D341Med (cell line): Measurements from ENCODE around the gene CCDC136.
A peak's percentile ranks its signal among the peaks of the same experiment; 100 is the strongest.

Source experiments
- DNase-seq: peaks from one replicate; pipeline ENCODE4 v3.0.0; 2012; ENCODE audit warnings: low spot score

CCDC136 gene

GRCh38 chr7:128831994-128832879, 40.5 kb downstream of the CCDC136 start:
- DNase-seq: no peak

DNA sequence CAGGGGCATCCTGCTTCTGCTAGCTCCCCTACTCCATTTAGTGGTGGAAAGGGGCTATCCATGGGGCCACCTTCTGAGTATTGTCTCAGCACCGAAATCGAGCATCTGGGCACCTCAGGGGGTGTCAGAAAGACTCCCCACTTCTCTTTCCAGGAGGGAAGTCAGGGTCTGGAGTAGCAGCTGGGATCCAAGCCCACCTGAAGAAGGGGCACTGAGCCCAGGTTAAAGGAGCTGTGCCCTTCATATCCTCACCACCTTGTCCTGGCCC, 41.0 kb downstream of the CCDC136 start:
- no peak for DNase-seq

- no peak for DNase-seq
These were observed 41.6 kb downstream of the CCDC136 start for GRCh38 chr7:128833148-128833945.

GRCh38 chr7:128833946-128834325, 42.2 kb downstream of the CCDC136 start:
- no peak for DNase-seq

GRCh38 chr7:128835231-128835751, 43.5 kb downstream of the CCDC136 start:
- DNase-seq: no peak

DNA sequence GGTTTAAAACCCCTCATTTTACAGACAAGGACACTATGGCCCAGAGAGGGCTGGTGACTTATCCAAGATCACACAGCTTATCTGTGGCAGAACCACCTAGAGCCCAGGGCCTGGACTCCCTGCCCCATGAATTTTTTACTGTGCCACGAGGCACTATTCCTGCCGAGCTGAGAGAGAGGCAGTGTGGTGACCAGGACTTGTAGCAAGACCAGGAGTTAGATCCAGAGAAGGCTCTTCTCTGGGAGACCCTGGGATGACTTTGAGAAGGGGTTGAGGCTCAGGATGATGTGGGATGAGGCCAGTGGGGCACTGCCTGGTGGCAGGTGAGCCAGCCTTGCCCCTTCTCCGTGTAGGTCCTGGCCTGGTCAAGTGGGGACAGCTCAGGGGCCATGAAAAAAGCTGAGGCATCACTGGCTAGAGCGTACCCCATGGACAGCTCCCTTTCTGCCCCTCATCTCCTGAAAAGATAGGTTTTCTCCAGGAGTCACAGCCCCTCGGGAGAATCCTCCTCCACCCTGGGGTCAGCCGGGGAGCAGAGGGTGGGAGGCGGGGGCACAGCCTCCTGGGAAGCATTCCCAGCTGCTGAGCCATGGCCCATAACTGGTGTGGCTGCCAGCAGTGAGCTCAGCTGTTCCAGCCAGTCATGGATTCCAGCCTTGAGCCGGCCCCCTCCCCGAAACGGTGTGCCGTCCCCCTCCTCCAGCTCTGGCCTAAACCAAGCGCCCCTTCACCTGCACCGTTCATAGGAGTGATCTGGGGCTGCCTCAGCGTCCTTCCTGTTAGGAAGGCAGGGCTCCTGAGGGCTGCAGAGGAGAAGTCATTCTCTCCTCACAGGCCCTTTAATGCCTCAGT, 44.2 kb downstream of the CCDC136 start:
- no peak for DNase-seq

DNA sequence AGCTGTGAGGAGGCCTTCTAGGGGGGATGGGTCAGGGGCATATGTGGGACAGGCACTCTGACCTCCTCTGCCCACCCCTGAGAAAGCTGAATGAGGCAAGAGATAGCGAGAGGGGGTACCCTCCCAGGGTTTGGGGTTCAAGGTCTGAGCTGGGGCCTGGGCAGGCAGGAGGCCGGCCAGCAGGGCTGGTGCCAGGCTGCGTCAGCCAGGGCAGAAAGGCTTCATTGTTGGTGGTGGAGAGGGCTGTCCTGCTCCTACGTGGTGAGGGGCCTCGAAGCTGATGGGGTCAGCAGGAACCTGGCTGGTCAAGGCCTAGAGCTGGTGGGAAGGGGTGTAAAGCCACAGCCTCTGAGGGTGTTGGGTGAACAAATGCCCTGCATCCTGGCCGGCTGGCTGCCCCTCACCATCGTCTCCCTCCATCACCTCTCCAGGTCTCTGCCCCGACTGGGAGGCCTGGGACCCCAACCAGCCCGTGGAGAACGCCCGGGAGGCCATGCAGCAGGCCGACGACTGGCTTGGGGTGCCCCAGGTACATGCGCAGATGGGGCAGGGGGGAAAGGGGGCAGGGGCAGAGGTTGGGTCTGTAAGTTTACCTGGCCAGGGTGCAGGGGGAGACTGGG, 45.1 kb downstream of the CCDC136 start:
- no peak for DNase-seq

GRCh38 chr7:128837521-128837921, 45.8 kb downstream of the CCDC136 start:
- DNase-seq: no peak

DNA sequence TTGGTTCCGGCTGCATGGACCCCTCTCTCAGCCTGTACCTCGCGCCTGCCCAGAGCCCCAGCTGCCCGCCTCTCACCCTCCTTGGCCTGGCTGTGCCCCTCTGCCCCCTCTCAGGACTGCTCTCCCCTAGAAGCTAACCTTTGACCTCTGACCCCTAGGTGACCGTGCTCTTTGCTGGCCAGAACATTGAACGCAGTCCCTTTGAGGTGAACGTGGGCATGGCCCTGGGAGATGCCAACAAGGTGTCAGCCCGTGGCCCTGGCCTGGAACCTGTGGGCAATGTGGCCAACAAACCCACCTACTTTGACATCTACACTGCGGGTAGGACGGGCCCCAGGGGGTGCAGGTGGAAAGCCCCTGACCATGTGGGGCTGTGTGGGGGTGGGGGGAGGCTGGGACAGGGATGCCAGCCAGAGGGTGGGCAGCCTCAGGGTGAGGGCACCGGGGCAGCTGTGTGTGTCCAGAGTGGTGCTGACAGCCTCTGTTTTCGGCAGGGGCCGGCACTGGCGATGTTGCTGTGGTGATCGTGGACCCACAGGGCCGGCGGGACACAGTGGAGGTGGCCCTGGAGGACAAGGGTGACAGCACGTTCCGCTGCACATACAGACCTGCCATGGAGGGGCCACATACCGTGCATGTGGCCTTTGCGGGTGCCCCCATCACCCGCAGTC, 46.5 kb downstream of the CCDC136 start:
- no peak for DNase-seq

GRCh38 chr7:128838981-128839731, 47.4 kb downstream of the CCDC136 start:
- no peak for DNase-seq

DNA sequence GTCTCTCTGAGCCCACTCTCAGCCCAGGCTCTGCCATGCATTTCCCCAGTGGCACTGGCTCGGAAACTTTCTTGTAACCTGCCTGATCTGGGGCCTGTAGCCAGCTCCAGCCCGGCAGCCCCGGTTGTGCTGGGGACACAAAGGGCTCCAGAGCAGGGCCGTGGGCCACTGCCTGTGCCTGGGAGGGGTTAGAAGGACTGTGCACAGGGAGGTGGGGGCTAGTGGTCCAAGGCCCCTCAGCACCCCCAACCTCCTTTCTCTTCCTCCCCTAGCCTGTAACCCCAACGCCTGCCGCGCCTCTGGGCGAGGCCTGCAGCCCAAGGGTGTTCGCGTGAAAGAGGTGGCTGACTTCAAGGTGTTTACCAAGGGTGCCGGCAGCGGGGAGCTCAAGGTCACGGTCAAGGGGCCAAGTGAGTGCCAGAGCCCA, 48.0 kb downstream of the CCDC136 start:
- DNase-seq: no peak

GRCh38 chr7:128840326-128841170, 48.8 kb downstream of the CCDC136 start:
- DNase-seq: no peak

DNA sequence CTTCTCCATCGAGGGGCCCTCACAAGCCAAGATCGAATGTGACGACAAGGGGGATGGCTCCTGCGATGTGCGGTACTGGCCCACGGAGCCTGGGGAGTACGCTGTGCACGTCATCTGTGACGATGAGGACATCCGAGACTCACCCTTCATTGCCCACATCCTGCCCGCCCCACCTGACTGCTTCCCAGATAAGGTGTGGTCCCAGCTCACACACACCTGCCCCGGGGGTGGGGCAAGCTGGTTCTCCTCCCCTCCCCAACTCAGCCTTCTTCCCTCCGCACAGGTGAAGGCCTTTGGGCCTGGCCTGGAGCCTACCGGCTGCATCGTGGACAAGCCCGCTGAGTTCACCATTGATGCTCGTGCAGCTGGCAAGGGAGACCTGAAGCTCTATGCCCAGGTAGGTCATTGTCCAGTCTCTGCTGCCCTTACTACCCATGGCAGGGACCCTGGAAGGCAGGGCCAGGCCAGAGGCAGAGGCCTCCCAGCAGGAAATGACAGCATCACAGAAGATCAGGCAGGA, 49.5 kb downstream of the CCDC136 start:
- DNase-seq: no peak

DNA sequence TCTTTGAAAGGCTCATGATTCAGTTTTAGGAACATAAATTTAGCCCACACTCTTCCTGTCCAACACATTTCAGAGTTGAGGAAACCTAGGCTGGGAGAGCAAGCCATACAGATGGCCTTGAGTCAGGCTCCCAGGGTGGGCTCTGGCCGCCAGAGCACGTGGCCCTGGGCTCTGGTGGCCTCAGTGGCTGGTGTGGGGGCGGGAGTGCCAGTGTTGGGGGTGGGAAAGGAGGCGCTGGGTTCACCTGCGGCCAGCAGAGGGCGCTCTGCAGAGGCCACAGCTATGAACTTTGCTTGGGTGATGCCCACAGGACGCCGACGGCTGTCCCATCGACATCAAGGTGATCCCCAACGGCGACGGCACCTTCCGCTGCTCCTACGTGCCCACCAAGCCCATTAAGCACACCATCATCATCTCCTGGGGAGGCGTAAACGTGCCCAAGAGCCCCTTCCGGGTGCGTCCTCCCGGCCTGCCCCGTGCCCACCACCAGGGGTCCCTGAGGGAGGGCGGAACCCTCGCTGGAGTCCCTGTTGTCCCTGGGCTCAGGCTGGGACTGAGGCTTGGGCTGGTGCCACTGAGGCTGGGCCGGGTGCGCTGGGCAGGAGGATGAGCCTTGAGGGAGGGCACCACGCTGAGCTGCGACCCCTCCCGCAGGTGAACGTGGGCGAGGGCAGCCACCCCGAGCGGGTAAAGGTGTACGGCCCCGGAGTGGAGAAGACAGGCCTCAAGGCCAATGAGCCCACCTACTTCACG, 50.3 kb downstream of the CCDC136 start:
- DNase-seq: peak; percentile 83

DNA sequence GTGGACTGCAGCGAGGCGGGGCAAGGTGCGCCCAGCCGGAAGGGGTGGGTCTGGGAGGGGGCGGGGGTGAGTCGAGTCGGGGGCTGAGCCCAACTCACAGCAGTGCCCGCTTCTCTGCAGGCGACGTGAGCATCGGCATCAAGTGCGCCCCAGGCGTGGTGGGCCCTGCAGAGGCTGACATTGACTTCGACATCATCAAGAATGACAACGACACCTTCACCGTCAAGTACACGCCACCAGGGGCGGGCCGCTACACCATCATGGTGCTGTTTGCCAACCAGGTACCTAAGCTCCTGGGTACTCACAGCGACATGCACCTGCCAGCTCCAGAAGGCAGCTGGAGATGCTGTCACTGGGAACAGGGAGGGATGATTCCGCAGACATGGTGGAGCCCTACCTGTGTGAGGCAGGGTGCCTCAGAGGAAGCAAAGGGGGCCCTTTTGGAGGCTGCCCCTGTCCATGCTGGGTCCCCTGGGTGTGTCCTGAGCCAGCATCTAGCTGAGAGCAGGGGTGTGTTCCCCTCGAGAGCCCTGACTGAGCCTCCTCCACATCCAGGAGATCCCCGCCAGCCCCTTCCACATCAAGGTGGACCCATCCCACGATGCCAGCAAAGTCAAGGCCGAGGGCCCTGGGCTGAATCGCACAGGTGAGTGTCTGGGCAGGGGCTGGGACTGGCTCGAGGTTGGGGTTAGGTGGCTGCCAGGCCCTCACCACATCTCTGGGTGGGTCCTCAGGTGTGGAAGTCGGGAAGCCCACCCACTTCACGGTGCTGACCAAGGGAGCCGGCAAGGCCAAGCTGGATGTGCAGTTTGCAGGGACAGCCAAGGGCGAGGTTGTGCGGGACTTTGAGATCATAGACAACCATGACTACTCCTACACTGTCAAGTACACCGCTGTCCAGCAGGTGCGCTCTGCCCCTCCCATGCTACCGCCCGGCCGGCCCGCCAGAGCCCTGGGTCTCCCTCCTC, 51.2 kb downstream of the CCDC136 start:
- DNase-seq: no peak

GRCh38 chr7:128843938-128844621, 52.3 kb downstream of the CCDC136 start:
- no peak for DNase-seq
